Measurements from ENCODE around the gene SPACA5.
A peak's percentile ranks its signal among the peaks of the same experiment; 100 is the strongest.
"Not testable (repeated sequence)": the region's sequence is repeated elsewhere in the genome, so short reads cannot be mapped to it uniquely, and the experiment has no call there.

SPACA5 gene

GRCh38 chrX:48002319-48002718 is 4.5 kb upstream of the SPACA5 start:
- no peaks in the 10 kb centered on the region for H3K9me3 ChIP-seq (ENCODE audit: control insufficient read depth, low read length)
- no peaks in the 10 kb centered on the region for H3K27me3 ChIP-seq (ENCODE audit: control insufficient read depth, insufficient read depth, low read length)
- no peaks in the 10 kb centered on the region for H3K36me3 ChIP-seq (ENCODE audit: control insufficient read depth, insufficient read depth, low read length)
- H3K4me3 ChIP-seq (ENCODE audit: low read length): no peak overlapping the region
- no peaks in the 10 kb centered on the region for H3K4me1 ChIP-seq (ENCODE audit: control insufficient read depth, insufficient read depth, low read length)
- H3K9ac ChIP-seq (ENCODE audit: low read length): no peak overlapping the region

DNA sequence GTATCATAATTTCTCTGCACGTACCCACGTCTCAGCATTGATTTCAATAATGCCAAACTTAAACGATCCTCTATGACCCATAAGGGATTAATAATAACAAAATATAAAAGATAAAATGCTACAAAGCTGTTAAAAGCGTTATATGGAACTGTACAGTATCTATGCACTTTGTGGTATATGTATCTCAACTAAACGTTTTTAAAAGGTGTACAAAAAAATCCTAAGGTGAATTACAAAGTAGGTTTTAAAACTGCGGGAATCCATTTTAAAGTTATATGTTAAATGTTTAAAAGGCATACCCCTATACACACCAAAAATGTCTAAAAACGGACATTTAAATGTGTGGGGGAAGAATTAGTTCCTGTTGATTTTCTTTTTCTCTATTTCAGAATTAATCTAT is 3.9 kb upstream of the SPACA5 start:
- Histone ChIP-seq H3K9ac (ENCODE audit: low read length) (peak overlapping the region; percentile 75), H3K9me3 (ENCODE audit: control insufficient read depth, low read length) (no peaks in the 10 kb centered on the region), H3K36me3 (ENCODE audit: control insufficient read depth, insufficient read depth, low read length) (no peaks in the 10 kb centered on the region), H3K4me3 (ENCODE audit: low read length) (no peak overlapping the region), H3K4me1 (ENCODE audit: control insufficient read depth, insufficient read depth, low read length) (no peaks in the 10 kb centered on the region), H3K27me3 (ENCODE audit: control insufficient read depth, insufficient read depth, low read length) (no peaks in the 10 kb centered on the region)

DNA sequence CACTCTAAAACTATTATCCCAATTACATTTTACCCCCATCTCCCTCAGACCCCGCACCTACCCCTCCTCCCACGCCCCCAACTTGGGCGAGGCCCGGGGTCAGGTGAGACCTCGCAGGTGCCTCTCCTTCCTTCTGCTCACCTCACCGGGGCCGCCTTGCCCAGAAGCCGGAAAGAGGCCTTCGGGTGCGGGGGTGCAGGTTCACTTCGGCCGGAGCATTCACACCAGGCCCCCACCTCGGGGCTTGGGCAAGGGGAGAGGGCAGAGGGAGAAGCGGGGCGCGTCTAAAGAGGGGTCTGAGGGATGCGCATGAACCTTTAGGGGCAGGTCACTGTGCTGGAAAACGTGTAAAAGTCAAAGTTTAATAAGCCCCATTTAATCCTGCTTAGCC is 3.4 kb upstream of the SPACA5 start:
- no peaks in the 10 kb centered on the region for H3K36me3 ChIP-seq (ENCODE audit: control insufficient read depth, insufficient read depth, low read length)
- no peaks in the 10 kb centered on the region for H3K9me3 ChIP-seq (ENCODE audit: control insufficient read depth, low read length)
- peak overlapping the region; percentile 67 for H3K4me3 ChIP-seq (ENCODE audit: low read length)
- no peaks in the 10 kb centered on the region for H3K27me3 ChIP-seq (ENCODE audit: control insufficient read depth, insufficient read depth, low read length)
- H3K4me1 ChIP-seq (ENCODE audit: control insufficient read depth, insufficient read depth, low read length): no peaks in the 10 kb centered on the region
- H3K9ac ChIP-seq (ENCODE audit: low read length): peak overlapping the region; percentile 75

DNA sequence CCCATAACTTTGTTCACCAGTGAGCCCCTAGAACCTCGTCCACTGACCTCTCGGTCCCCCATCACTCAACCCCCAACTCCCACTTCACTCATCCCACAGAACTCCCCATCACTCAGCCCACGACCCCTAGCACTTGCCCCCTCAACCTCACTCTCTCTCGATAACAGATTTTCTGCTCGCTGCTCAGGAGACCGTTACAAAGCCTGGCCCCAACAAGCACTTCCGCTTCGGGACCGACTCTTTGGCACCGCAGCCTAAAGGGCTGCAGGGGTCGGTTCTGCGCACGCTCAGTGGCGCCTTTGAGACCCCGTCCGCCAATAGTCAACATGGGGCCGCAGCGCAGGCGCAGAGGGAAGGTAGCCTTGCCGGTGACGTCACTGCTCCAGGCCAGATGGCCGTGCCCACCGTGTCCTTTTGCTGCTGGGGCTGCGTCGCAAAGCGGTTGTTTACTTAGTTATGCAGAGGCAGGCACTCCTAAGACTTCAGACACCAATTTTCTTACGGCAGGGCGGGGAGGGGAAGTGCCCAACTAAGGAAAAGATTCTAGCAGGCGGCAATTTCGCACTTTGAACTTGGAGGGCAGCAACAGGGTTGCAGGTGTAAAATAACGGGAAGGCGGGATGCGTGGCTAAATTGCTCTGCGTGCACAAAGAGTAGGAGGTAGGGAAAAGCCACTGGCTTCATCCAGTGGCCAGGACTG is 2.9 kb upstream of the SPACA5 start, which contains the start of gene ZNF182:
Gene ZNF182, minus strand, starts transcription at position 232 of the 700 bp plus-strand sequence. CDS start 1,380 bp downstream, outside the sequence.
- Histone ChIP-seq H3K36me3 (ENCODE audit: control insufficient read depth, insufficient read depth, low read length) (no peaks in the 10 kb centered on the region), H3K4me1 (ENCODE audit: control insufficient read depth, insufficient read depth, low read length) (no peaks in the 10 kb centered on the region), H3K9ac (ENCODE audit: low read length) (peak within 1 kb of the TSS; percentile 75), H3K27me3 (ENCODE audit: control insufficient read depth, insufficient read depth, low read length) (no peaks in the 10 kb centered on the region), H3K9me3 (ENCODE audit: control insufficient read depth, low read length) (no peaks in the 10 kb centered on the region), H3K4me3 (ENCODE audit: low read length) (peak within 1 kb of the TSS; percentile 67)

DNA sequence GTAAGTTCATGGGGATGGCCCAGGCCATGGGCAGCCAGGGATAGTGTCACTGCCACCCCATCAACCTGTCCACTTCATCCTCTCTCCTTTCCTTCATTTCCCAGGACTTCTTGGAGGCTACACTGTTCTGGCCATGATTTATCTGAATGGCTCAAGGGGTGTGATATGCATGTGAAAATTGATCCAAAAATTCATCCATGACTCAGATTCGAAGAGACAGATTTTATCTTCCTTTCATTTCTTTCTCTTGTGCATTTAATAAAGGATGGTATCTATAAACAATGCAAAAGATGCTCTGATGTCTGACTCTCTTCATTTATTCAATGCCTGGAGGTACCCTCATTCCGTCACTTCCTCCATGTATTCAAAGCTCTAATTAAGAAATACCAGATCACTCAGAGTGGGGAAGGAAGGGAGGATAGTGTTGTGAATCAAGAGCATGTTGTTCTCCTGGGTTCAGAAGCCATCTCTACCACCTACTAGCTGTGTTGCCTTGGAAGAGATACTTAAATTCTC is 2.7 kb downstream of the SPACA5 start:
- not testable (repeated sequence) for H3K9ac ChIP-seq (ENCODE audit: low read length); H3K4me3 ChIP-seq (ENCODE audit: low read length); H3K4me1 ChIP-seq (ENCODE audit: control insufficient read depth, insufficient read depth, low read length); H3K27me3 ChIP-seq (ENCODE audit: control insufficient read depth, insufficient read depth, low read length); H3K36me3 ChIP-seq (ENCODE audit: control insufficient read depth, insufficient read depth, low read length); H3K9me3 ChIP-seq (ENCODE audit: control insufficient read depth, low read length)

- not testable (repeated sequence) for H3K27me3 ChIP-seq (ENCODE audit: control insufficient read depth, insufficient read depth, low read length); H3K9me3 ChIP-seq (ENCODE audit: control insufficient read depth, low read length); H3K4me1 ChIP-seq (ENCODE audit: control insufficient read depth, insufficient read depth, low read length); H3K4me3 ChIP-seq (ENCODE audit: low read length); H3K9ac ChIP-seq (ENCODE audit: low read length); H3K36me3 ChIP-seq (ENCODE audit: control insufficient read depth, insufficient read depth, low read length)
Measured at GRCh38 chrX:48016583-48017310, 10.0 kb downstream of the SPACA5 start.

DNA sequence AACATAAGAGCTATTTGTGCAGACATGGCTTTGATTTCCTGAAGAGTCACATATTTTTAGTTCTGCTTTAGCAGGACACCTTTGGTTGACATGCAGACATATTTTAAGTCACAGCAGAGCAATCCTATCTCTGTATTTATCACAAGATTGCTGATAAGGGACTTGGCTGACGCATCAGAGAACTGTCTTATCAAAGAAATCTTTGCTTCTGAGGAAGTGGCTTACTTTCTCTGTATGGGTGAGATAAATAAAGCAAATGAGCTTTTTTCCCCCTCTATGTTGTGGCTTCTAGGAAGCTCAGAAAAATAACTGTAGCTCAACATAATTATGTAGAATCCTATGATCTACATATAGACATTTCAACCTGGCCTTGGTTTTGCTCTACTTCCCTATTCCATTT is 13.1 kb downstream of the SPACA5 start:
- H3K9me3 ChIP-seq (ENCODE audit: control insufficient read depth, low read length); H3K9ac ChIP-seq (ENCODE audit: low read length); H3K36me3 ChIP-seq (ENCODE audit: control insufficient read depth, insufficient read depth, low read length); H3K4me3 ChIP-seq (ENCODE audit: low read length); H3K27me3 ChIP-seq (ENCODE audit: control insufficient read depth, insufficient read depth, low read length); H3K4me1 ChIP-seq (ENCODE audit: control insufficient read depth, insufficient read depth, low read length): not testable (repeated sequence)

DNA sequence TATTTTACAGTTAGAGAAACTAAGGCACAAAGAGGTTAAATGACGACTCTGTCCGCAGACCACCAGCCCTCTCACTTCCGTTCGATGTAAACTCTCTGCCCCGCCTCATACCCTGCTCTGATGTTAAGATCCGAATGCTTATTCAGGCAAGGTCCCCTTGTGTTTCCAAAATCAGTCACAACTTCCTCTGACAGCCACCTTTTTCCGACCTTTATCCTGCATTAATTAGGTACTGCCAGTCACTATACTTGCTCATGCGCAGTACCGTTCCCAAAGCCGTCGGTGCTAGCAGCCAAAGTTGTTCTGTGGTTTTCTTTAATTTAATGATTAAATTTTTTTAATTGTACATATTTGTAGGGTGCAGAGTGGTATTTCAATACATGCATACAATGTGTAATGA is 13.7 kb downstream of the SPACA5 start:
- not testable (repeated sequence) for H3K4me3 ChIP-seq (ENCODE audit: low read length); H3K9me3 ChIP-seq (ENCODE audit: control insufficient read depth, low read length); H3K27me3 ChIP-seq (ENCODE audit: control insufficient read depth, insufficient read depth, low read length); H3K4me1 ChIP-seq (ENCODE audit: control insufficient read depth, insufficient read depth, low read length); H3K36me3 ChIP-seq (ENCODE audit: control insufficient read depth, insufficient read depth, low read length); H3K9ac ChIP-seq (ENCODE audit: low read length)

DNA sequence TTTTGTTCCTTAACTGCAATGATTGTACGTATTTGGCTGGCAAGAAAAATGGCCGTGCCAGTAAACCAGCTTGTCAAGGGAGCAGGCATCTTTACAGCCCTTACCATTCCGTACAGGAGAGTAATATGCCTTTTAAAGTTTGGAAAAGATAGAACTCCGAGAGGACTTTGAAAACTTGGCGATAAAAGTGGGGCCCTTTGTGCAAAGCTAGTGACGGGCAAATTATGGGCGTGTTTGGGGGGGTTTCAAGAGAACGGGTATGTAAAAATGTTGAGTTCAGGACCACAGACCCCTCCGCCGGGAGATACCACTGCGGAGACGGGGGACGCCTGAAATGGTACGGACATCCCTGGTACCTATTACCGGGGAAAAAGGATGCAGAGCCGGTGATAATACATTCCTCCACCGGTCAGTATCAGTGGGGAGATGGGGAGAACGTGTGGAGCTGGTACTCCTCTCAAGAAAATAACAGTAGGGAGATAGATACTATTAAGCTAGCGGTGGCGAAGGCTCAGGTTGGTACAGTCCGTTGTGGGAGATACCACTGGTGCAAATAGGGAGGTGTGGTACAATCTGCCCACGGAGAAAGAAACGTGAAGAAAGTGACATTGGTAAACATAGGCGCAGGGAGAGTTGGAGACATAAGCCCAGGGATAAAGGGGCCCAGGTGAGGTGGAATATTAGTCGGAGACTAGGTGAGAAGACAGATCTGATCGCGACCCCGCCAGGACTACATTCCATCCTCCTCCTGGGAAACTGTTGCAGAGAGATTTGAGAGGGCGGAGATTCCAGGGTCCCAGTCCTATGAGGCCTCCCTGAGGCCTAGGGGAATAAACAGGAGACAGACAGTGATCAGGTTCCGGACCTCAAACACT is 14.5 kb downstream of the SPACA5 start:
- H3K9ac ChIP-seq (ENCODE audit: low read length): peak overlapping the region; percentile 82
- no peaks in the 10 kb centered on the region for H3K27me3 ChIP-seq (ENCODE audit: control insufficient read depth, insufficient read depth, low read length)
- no peaks in the 10 kb centered on the region for H3K4me1 ChIP-seq (ENCODE audit: control insufficient read depth, insufficient read depth, low read length)
- peak overlapping the region; percentile 71 for H3K4me3 ChIP-seq (ENCODE audit: low read length)
- no peaks in the 10 kb centered on the region for H3K9me3 ChIP-seq (ENCODE audit: control insufficient read depth, low read length)
- no peaks in the 10 kb centered on the region for H3K36me3 ChIP-seq (ENCODE audit: control insufficient read depth, insufficient read depth, low read length)

GRCh38 chrX:48022100-48022499 is 15.3 kb downstream of the SPACA5 start:
- Histone ChIP-seq H3K4me3 (ENCODE audit: low read length) (no peak overlapping the region), H3K27me3 (ENCODE audit: control insufficient read depth, insufficient read depth, low read length) (no peaks in the 10 kb centered on the region), H3K9me3 (ENCODE audit: control insufficient read depth, low read length) (no peaks in the 10 kb centered on the region), H3K36me3 (ENCODE audit: control insufficient read depth, insufficient read depth, low read length) (no peaks in the 10 kb centered on the region), H3K4me1 (ENCODE audit: control insufficient read depth, insufficient read depth, low read length) (no peaks in the 10 kb centered on the region), H3K9ac (ENCODE audit: low read length) (peak overlapping the region; percentile 82)

GRCh38 chrX:48022738-48023137 is 15.9 kb downstream of the SPACA5 start:
- Histone ChIP-seq H3K9ac (ENCODE audit: low read length) (no peak overlapping the region), H3K36me3 (ENCODE audit: control insufficient read depth, insufficient read depth, low read length) (no peaks in the 10 kb centered on the region), H3K4me1 (ENCODE audit: control insufficient read depth, insufficient read depth, low read length) (no peaks in the 10 kb centered on the region), H3K9me3 (ENCODE audit: control insufficient read depth, low read length) (no peaks in the 10 kb centered on the region), H3K4me3 (ENCODE audit: low read length) (no peak overlapping the region), H3K27me3 (ENCODE audit: control insufficient read depth, insufficient read depth, low read length) (no peaks in the 10 kb centered on the region)

DNA sequence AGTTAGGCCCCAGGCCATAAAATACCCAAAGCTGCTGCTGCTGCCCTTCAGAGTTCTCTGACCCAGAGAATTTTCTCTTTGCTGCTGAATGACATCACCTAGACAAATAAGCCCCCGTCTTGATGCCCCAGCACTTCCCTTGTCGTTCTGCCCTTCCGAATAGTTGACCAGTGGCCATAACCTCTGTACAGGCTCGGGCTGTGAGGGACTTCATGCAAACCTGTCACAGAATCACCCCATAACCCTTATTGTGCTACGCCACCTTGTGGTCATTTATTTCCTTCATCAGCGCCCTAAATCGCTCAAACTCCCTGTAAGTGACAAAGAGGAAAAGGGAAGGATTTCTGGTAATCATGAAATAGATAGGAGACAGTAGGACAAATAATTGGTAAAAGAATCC is 18.8 kb downstream of the SPACA5 start:
- Histone ChIP-seq H3K36me3 (ENCODE audit: control insufficient read depth, insufficient read depth, low read length) (no peaks in the 10 kb centered on the region), H3K4me1 (ENCODE audit: control insufficient read depth, insufficient read depth, low read length) (peaks cover 11% of the 10 kb centered on the region), H3K4me3 (ENCODE audit: low read length) (no peak overlapping the region), H3K9me3 (ENCODE audit: control insufficient read depth, low read length) (no peaks in the 10 kb centered on the region), H3K9ac (ENCODE audit: low read length) (no peak overlapping the region), H3K27me3 (ENCODE audit: control insufficient read depth, insufficient read depth, low read length) (no peaks in the 10 kb centered on the region)
